Left lobe of liver (tissue), 1 donor: ENCODE results near the gene LEAP2. TPM values are rescaled to one million over a fixed set of nuclear protein-coding genes. Genes with fewer than 3 reads are reported as not detected.

Experiments used
- total RNA-seq: library from RNA; stranded (reverse); gene quantifications from one replicate; pipeline ENCODE4 v1.2.1, GENCODE V29; 2021
- donor health status: DM: no; HTN: yes; CAD: no.

Gene LEAP2
- total RNA-seq, 1 donor from 2014 or later: 168 TPM

Other genes with a start within 250 kb of the LEAP2 start
- not detected for gene IL13, start 215.5 kb upstream of the LEAP2 start, total RNA-seq
- gene IL4, start 199.7 kb upstream of the LEAP2 start, total RNA-seq: not detected
- 1.5 TPM for gene KIF3A, start 136.1 kb upstream of the LEAP2 start, total RNA-seq
- not detected for gene CCNI2, start 126.2 kb upstream of the LEAP2 start, total RNA-seq
- 12.2 TPM for gene SEPTIN8, start 96.4 kb upstream of the LEAP2 start, total RNA-seq
- 1.7 TPM for gene SOWAHA, start 60.4 kb upstream of the LEAP2 start, total RNA-seq
- gene SHROOM1, start 43.0 kb upstream of the LEAP2 start, total RNA-seq: 41.3 TPM
- gene GDF9, start 7.2 kb upstream of the LEAP2 start, total RNA-seq: 0.15 TPM
- 727 TPM for gene UQCRQ, start 7.0 kb upstream of the LEAP2 start, total RNA-seq
- 17.4 TPM for gene AFF4, start 90.0 kb downstream of the LEAP2 start, total RNA-seq
- 8.3 TPM for gene ZCCHC10, start 152.9 kb downstream of the LEAP2 start, total RNA-seq
- 30.8 TPM for gene HSPA4, start 178.3 kb downstream of the LEAP2 start, total RNA-seq